Caco-2 (cell line): ENCODE measurements around the gene FAM20B. TPM values are rescaled to one million over a fixed set of nuclear protein-coding genes. Genes with fewer than 3 reads are reported as not detected.

ENCODE experiments used
- BruUV-seq: library from RNA; stranded (reverse); fragments of 400-500 nt; replicated peaks from 2 replicates; lab custom pipeline; 2021; lab: Mats Ljungman, UMichigan
- CTCF ChIA-PET: fragments of 300-600 bp; sonication (Branson Sonifier 250); formaldehyde crosslinking; loops from one replicate; lab custom pipeline; 2022; ENCODE audit warnings: antibody characterized with exemption; lab: Charles Lee
- POLR2A ChIA-PET: fragments of 300-600 bp; sonication (Branson Sonifier 250); formaldehyde crosslinking; loops from one replicate; lab custom pipeline; 2022; ENCODE audit warnings: antibody characterized with exemption; lab: Charles Lee
- DNase-seq, 2 experiments: peaks; one replicate each; pipeline versions ENCODE4 v3.0.0 to v3.0.0-alpha.2; 2020 to 2022
- H3K27me3 ChIP-seq: replicated peaks from 2 replicates; pipeline ENCODE4 v1.6.0; 2011; ENCODE audit warnings: low read length; ENCODE audit not compliant: control insufficient read depth, insufficient read depth
- H3K36me3 ChIP-seq: 2 replicates; pipeline ENCODE4 v1.5.1; 2011; ENCODE audit warnings: low read length; ENCODE audit not compliant: control insufficient read depth, insufficient read depth
- H3K4me1 ChIP-seq: fragments of 250-450 bp; sonication (Bioruptor Pico); 2 replicates; pipeline ENCODE4 v1.5.1; 2020; ENCODE audit warnings: mild to moderate bottlenecking
- H3K4me3 ChIP-seq: 2 replicates; pipeline ENCODE4 v1.5.1; 2011; ENCODE audit warnings: low read depth, mild to moderate bottlenecking, control low read depth, low read length
- H3K9me3 ChIP-seq: fragments of 250-450 bp; sonication (Bioruptor Pico); 2 replicates; pipeline ENCODE4 v1.5.1; 2020; ENCODE audit warnings: mild to moderate bottlenecking, moderate library complexity
- H3K27ac Mint-ChIP-seq: one replicate; pipeline ENCODE4 v1.8.0; 2022; ENCODE audit warnings: mixed read lengths; ENCODE audit not compliant: unreplicated experiment
- H3K27me3 Mint-ChIP-seq: one replicate; pipeline ENCODE4 v1.8.0; 2022; ENCODE audit warnings: mixed read lengths; ENCODE audit not compliant: insufficient read depth, unreplicated experiment
- H3K36me3 Mint-ChIP-seq: one replicate; pipeline ENCODE4 v1.8.0; 2022; ENCODE audit warnings: mild to moderate bottlenecking, mixed read lengths; ENCODE audit not compliant: insufficient read depth, unreplicated experiment
- H3K4me1 Mint-ChIP-seq: one replicate; pipeline ENCODE4 v1.8.0; 2022; ENCODE audit warnings: low read depth, mixed read lengths; ENCODE audit not compliant: unreplicated experiment
- H3K4me3 Mint-ChIP-seq: one replicate; pipeline ENCODE4 v1.8.0; 2022; ENCODE audit warnings: mild to moderate bottlenecking, moderate library complexity, mixed read lengths; ENCODE audit not compliant: unreplicated experiment
- H3K9me3 Mint-ChIP-seq: one replicate; pipeline ENCODE4 v1.8.0; 2022; ENCODE audit warnings: mixed read lengths; ENCODE audit not compliant: unreplicated experiment
- intact Hi-C: fragments of 100-400 bp; cut with micrococcal nuclease; formaldehyde crosslinking; loops from one replicate; pipeline ENCODE4 v1.10.0; 2022; ENCODE audit not compliant: unreplicated experiment
- total RNA-seq: library from RNA; stranded (reverse); gene quantifications from 2 replicates; pipeline ENCODE4 v1.2.3, GENCODE V29; 2022
- TF ChIP-seq, protein P1 (sequence below), 2 experiments: fragments of 200-600 bp in 1 of 2; IDR thresholded peaks; 1 replicate in 1 of 2; 2 replicates in 1 of 2; pipeline versions ENCODE4 v1.5.1 to v1.8.0; 2011 to 2022; ENCODE audit warnings: antibody characterized with exemption in 1 of 2, control low read depth in 1 of 2, inconsistent platforms in 1 of 2, low read depth in 1 of 2, low read length in 1 of 2, mild to moderate bottlenecking in 1 of 2, moderate library complexity in 1 of 2; ENCODE audit not compliant: insufficient read depth in 1 of 2, severe bottlenecking in 1 of 2, unreplicated experiment in 1 of 2

The FAM20B gene
- total RNA-seq, 1 experiment from 2014 or later, result 24.5 TPM

DNA sequence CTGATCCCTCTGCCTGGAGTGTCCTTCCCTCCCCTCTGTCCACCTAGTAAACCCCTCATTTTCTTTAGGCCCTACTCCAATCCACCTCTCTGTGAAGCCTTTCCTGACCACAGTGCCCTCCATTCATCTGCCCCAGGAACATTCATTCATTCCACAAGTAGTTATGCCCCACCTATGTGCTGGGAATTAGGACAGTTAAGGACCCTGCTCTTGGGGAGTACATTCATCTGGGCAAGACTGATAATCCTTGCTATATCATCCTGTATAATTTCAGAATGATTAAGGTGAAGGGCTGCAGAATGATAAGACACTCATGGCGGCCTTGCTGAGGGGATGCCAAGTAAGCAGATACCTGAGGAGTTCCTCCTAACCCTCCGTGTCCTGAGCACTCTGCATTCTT lies 10.3 kb upstream of the FAM20B start:
- ChIA-PET CTCF (no interaction called here), POLR2A (no interaction called here)
- DNase-seq, result no peak
- Histone ChIP-seq H3K36me3 (no peaks in the 10 kb centered on the region), H3K27me3 (no peaks in the 10 kb centered on the region), H3K4me1 (no peaks in the 10 kb centered on the region; the same call in 1 of the 2 replicates), H3K4me3 (no peak overlapping the region), H3K9me3 (no peaks in the 10 kb centered on the region)
- H3K9me3 Mint-ChIP-seq, result no peaks in the 10 kb centered on the region
- intact Hi-C loops, result no loop called here
- no peaks in the 10 kb centered on the region for H3K36me3 Mint-ChIP-seq
- no TSS peak for BruUV-seq
- TF ChIP-seq, protein P1, sequence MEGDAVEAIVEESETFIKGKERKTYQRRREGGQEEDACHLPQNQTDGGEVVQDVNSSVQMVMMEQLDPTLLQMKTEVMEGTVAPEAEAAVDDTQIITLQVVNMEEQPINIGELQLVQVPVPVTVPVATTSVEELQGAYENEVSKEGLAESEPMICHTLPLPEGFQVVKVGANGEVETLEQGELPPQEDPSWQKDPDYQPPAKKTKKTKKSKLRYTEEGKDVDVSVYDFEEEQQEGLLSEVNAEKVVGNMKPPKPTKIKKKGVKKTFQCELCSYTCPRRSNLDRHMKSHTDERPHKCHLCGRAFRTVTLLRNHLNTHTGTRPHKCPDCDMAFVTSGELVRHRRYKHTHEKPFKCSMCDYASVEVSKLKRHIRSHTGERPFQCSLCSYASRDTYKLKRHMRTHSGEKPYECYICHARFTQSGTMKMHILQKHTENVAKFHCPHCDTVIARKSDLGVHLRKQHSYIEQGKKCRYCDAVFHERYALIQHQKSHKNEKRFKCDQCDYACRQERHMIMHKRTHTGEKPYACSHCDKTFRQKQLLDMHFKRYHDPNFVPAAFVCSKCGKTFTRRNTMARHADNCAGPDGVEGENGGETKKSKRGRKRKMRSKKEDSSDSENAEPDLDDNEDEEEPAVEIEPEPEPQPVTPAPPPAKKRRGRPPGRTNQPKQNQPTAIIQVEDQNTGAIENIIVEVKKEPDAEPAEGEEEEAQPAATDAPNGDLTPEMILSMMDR (IDR thresholded peaks at IDR 0.05; ENCODE audit: insufficient read depth in 1 of 2, low read depth in 1 of 2, low read length in 1 of 2, severe bottlenecking in 1 of 2, unreplicated experiment in 1 of 2), result no peak
- H3K4me3 Mint-ChIP-seq, result no peak overlapping the region
- peaks cover 5% of the 10 kb centered on the region for H3K4me1 Mint-ChIP-seq
- no peak overlapping the region for H3K27ac Mint-ChIP-seq
- no peaks in the 10 kb centered on the region for H3K27me3 Mint-ChIP-seq

DNA sequence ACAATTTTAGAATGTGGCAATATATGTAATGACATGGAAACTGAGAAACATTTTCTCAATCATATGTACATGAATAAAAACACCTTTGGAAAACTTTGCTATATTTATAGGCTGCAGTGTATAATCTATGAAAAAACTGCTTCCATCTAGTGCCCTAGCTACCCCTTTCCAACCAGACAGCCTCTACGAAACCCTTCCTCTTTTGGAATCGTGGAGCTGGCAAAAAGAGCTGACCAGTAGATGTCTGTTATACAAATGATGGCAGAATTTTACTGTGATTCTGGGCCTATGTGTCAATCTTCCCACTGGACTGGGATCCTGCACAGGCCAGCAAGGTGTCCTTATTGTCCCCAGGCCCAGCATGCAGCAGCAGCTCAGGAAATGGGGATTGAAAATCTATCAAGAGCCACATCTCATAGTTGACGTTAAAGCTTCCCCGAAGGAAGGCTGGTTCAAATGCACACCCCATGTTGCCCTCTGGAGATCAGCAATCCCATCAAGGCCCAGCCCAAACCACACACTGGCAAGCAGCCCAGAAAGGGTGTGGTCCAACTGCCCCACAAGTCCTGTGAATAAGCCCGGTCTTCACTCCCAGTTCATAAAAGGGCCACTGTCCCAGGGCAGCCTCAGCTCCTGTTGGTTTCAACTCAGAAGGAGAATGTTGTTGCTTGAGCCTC lies 8.8 kb upstream of the FAM20B start:
- ChIA-PET POLR2A (no interaction called here), CTCF (no interaction called here)
- intact Hi-C loops, result no loop called here
- H3K36me3 Mint-ChIP-seq, result no peaks in the 10 kb centered on the region
- no peaks in the 10 kb centered on the region for H3K27me3 ChIP-seq
- H3K4me1 Mint-ChIP-seq, result peaks cover 5% of the 10 kb centered on the region
- no peak overlapping the region for H3K27ac Mint-ChIP-seq
- no peaks in the 10 kb centered on the region for H3K9me3 ChIP-seq
- no peak overlapping the region for H3K4me3 Mint-ChIP-seq
- no TSS peak for BruUV-seq
- no peaks in the 10 kb centered on the region; the same call in 1 of the 2 replicates for H3K4me1 ChIP-seq
- no peaks in the 10 kb centered on the region for H3K9me3 Mint-ChIP-seq
- no peaks in the 10 kb centered on the region for H3K36me3 ChIP-seq
- DNase-seq, result no peak
- H3K27me3 Mint-ChIP-seq, result no peaks in the 10 kb centered on the region
- no peak overlapping the region for H3K4me3 ChIP-seq
- TF ChIP-seq, protein P1 (IDR thresholded peaks at IDR 0.05; ENCODE audit: insufficient read depth in 1 of 2, low read depth in 1 of 2, low read length in 1 of 2, severe bottlenecking in 1 of 2, unreplicated experiment in 1 of 2), result no peak

GRCh38 chr1:179017383-179018326 lies 8.0 kb upstream of the FAM20B start:
- Mint-ChIP-seq H3K4me3 (no peak overlapping the region), H3K27me3 (no peaks in the 10 kb centered on the region), H3K36me3 (no peaks in the 10 kb centered on the region), H3K27ac (no peak overlapping the region), H3K4me1 (peaks cover 5% of the 10 kb centered on the region), H3K9me3 (no peaks in the 10 kb centered on the region)
- no TSS peak for BruUV-seq
- CTCF ChIA-PET, result no interaction called here
- TF ChIP-seq, protein P1 (IDR thresholded peaks at IDR 0.05; ENCODE audit: insufficient read depth in 1 of 2, low read depth in 1 of 2, low read length in 1 of 2, severe bottlenecking in 1 of 2, unreplicated experiment in 1 of 2), result no peak
- intact Hi-C loops, result no loop called here
- Histone ChIP-seq H3K27me3 (no peaks in the 10 kb centered on the region), H3K4me3 (no peak overlapping the region), H3K4me1 (no peaks in the 10 kb centered on the region; the same call in 1 of the 2 replicates), H3K36me3 (no peaks in the 10 kb centered on the region), H3K9me3 (no peaks in the 10 kb centered on the region)
- POLR2A ChIA-PET, result no interaction called here
- no peak for DNase-seq
